HG02938 (cell line): ENCODE results near the gene HES6.
A peak's percentile ranks its signal among the peaks of the same experiment; 100 is the strongest.

Source experiments
- ATAC-seq: cut with Tn5 transposase; IDR thresholded peaks from one replicate; pipeline ENCODE4 v1.9.1; 2021; ENCODE audit warnings: mild to moderate bottlenecking, moderate library complexity; ENCODE audit not compliant: unreplicated experiment

HES6 gene

DNA sequence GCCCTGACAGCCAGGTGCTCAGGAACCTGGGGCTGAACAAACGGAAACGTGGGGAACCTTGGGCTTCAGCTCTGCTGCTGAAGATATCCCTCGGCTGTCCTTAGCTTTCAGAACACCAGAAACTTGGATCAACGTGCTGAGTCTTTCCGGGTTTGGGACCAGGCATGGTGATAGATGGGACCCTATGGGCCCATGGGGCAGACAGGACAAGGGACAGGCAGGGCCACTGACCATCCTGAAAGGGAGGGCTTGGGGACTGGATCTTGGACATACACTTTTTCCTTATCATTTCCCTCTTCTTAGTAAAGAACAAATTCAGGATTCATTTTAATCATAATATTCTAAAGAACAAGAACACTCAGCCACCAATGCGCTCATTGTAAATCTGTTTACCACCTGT lies 16.3 kb upstream of the HES6 start:
- no peak for ATAC-seq

- no peak for ATAC-seq
Observed at GRCh38 chr2:238255636-238256035, 15.8 kb upstream of the HES6 start.

- ATAC-seq = no peak
Observed at GRCh38 chr2:238255151-238255551, 15.3 kb upstream of the HES6 start.

- ATAC-seq = no peak
Observed at GRCh38 chr2:238254095-238254723, 14.4 kb upstream of the HES6 start.

DNA sequence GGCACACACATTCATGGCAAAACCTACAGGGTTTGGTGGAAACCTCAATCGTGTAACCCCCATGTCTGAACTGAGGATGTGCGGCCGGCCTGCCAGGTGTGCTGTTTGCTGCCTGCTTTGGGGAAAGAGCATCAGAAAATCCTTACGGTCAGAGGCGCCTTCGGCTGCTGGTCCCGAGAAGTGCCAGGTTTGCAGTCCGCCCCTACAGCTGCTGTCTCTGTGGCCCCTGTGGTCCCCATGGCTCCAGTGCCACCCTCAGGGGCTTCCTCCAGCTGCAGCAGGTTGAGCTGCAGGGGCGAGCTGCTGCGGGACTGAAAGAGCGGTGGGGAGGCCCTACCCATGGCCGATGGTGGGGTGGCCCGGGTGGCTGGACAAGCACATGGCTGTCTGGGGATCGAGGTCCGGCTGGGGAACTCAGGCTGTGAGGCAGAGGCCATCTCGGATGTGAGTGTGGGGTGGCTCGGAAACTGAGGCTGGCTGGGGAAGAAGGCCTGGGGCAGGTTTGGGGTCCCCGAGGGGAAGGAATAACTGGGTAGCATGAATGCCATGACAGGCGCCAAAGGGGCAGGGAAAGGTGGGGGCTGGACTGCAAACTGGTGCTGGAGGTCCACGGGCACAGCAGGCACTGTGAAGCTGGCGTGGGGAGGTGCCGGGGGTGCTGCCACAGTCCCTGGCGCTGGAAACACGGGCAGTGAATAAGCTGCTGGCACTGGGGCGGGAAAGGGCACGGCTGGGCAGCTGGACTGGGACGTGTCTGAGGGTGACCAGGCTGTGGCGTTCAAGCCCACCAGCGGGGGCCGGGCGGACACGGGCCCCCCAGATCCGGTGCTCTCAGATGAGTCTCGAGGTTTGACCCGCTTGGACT lies 13.2 kb upstream of the HES6 start:
- no peak for ATAC-seq

GRCh38 chr2:238251986-238252385 lies 12.1 kb upstream of the HES6 start:
- ATAC-seq = no peak

- no peak for ATAC-seq
Observed at GRCh38 chr2:238251331-238251730, 11.5 kb upstream of the HES6 start.

DNA sequence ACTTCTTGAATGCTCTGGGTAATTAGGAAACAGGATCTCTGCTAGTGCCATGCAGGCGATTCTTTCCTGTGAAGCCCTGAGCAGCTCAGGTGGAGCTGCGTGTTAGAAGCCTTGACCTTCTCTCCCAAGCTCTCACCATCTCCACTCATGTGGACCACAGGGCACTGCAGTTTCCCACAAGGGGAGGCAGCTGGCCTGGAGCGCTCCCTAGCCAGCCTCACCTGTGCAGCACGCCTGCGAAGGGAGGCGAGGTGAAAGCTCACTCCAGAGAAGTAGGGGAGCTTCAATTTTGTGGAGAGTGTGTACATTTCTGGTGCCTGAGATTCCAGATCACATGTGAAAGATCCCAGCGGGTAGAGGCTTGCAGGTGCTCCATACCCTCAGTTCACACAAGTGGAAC lies 11.1 kb upstream of the HES6 start:
- ATAC-seq = no peak

DNA sequence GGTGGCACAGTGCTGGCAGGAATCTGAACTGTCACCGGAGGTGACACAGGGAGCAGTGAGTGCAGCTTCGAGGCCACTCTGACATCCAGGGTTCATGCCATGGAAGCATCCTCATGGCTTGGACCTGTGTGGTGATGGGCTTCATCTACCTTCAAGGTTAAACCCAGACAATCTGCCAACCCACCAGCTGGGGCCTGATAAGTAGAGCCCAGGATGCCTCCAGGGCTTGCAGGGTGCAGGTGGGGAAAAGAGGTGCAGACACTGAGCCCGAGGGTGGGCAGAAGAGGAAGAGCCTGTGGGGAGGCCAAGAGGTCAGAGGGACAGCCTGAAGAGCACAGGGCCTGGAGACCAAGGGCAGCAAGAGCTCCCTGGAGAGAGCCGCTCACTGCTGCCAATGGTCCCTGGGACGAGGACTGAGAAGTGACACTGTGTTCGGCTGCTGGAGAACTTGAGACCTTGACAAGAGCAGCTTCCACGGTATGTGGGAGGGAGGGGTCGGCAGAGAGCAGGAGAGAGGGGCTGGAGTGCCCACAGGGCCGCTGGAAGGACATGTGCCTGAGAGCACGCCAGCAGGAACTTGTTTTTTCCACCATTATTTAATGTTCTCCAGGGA lies 8.1 kb upstream of the HES6 start:
- no peak for ATAC-seq

DNA sequence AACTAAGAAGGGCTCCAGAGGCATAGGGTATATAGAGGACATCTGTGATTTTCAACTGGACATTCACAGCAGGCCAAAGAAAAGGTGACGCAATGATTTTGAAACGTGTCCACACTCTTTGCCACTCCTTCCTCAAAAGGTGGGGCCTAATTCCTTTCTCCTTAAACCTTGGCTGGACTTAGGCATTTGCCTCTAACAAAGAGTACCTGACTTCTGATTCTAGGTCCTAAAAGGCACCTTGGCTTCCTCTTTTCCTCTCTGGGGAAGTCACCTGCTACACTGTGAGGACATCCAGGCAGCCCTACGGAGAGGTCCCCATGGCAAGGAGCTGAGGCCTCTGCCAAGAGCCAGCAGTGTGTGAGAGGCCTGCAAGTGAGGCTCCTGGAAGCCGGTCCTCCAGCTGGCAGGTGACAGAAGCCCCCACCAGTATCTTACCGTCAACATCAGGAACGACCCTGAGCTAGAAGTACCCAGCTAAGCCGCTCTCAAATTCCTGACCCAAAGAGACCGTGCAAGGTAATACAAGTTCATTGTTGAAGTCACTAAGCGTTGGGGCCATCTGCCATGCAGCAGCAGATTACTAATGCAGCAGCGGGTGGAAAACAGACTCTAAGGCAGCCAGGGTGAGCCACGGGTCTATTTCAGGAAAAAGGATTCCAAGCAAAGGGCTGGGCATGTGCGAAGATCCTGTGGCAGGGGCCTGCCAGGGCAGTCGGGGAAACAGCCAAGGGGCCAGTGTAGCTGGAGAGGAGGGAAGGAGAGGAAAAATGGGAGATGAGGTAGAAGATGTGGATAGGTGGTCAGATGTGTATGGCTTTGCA lies 7.4 kb upstream of the HES6 start:
- no peak for ATAC-seq

DNA sequence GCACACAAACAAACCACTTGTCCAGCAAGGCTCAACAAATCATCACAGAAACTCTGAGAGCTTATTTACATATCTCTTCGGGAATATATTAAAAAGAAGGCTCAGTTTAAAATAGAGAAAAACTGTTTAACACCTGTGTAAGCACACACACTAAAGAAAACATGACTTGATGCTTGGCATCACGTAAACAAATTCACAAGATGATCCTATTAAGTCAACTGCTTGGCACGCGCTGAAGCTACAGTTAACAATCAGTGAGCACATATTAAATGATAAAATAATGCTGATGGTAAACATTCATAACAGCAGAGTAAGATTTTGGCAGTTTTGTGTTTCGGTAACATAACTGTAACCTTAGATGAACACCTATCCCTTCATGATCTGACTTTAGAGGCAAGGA lies 4.3 kb upstream of the HES6 start:
- ATAC-seq = no peak

DNA sequence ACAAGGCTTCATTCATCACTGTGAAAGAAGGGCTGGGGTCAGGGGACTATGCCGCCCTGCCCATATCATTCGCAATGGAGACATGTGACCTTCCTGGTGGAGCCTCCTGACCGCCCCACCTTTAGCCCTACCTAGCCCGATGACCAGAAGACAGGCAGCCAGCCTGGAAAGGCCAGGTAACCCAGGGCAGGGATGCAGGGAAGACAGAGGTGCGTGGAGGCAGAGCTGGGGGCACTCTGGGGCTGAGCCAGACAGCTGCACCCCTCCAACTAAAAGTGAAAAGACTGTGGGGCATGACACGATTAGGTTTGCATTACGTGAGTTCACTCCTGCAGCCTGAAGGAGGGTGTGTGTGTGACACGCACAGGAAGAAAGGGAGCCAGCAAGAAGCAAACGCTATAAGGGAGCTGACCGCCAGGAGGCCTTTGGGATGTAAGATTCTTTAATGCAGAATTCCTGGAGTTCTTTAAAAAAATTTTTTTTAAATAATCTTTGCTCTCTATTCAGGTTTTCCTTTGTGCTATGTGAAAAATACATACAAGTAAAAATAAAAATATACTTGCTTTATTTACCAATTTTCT lies 3.7 kb upstream of the HES6 start:
- no peak for ATAC-seq

GRCh38 chr2:238242731-238243495 lies 3.1 kb upstream of the HES6 start:
- ATAC-seq = no peak

- no peak for ATAC-seq
Observed at GRCh38 chr2:238241970-238242369, 2.1 kb upstream of the HES6 start.

- ATAC-seq = no peak
Observed at GRCh38 chr2:238240757-238241711, 1.2 kb upstream of the HES6 start.

DNA sequence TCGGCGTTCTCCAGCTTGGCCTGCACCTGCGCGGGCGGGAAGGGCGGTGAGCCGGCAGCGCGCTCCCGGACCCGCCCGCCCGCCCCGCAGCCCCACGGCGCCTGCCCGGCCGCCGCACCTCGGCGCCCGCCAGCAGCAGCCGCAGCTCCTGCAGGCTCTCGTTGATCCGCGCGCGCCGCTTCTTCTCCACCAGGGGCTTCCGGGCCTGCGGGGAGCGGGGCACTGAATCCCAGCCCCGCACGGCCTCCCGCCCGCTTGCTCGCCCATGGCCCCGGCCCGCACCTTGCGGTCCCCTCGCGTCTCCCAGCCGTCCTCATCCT lies 335 bp downstream of the HES6 start:
- ATAC-seq = peak; percentile 8

DNA sequence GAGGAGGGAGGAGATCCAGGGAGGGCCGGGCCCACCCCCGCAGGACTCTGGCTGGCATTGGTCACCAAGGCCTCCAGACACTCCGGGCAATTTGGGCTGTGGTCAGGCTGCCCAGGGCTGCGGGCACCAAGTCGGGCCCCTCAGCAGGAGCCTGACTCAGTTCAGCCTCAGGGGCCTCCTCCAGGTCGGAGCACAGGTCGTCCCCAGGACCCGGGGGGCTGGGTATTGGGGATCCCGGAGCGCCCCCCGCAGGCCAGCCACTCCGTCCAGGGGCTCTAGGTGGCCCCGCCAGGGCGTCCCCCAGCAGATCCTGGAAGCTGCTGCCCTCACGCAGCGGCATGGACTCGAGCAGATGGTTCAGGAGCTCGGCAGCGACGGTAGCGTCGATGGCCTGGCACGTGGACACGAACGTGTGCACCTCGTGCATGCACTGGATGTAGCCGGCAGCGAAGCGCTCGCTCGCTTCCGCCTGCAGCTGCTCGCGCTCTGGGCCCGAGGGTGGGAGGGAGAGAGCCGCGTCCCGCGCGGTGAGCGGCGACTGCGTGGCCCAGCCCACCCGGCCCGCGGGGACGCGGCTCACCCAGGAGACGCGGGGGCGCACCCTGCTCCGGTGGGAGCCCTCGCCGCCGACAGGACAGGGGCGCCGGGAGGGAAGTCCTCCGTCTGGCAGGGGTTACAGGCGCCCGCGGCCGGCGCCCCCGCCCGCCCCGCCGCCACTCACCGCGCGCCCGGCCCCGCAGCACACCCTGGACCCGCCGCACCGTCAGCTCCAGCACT lies 884 bp downstream of the HES6 start:
- no peak for ATAC-seq

DNA sequence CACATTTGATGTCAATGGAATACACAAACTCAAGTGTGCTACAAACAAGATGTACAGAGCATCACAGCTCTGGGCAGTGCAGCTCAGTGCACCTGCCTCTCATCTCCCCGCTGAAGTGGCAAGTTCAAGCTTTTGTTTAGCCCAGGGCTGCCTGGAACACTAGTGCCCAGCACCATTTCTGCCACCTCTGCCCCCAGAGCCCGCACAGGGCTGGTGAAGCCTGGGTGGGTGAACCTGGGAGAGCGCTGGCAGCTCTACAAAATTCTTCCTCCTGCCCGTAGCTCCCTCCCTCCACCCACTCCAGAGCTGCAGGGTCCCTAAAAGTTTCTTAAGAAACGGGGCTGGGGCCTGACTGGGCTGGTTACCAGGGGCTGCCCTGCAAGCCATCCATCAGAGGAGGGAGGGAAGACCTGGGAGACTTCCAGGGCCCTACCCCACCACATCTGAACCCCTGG lies 1.5 kb downstream of the HES6 start:
- ATAC-seq = no peak
